Neural crest cell (in vitro differentiated cells): Measurements from ENCODE around the gene SFMBT1. TPM values are rescaled to one million over a fixed set of nuclear protein-coding genes. Genes with fewer than 3 reads are reported as not detected.
A peak's percentile ranks its signal among the peaks of the same experiment; 100 is the strongest.

Source experiments
- DNase-seq: peaks from one replicate; pipeline ENCODE4 v3.0.0; 2021; ENCODE audit warnings: low read depth, mixed read lengths, low spot score
- H3K27ac Mint-ChIP-seq: one replicate; pipeline ENCODE4 v1.8.0; 2021; ENCODE audit warnings: mild to moderate bottlenecking, mixed read lengths; ENCODE audit not compliant: unreplicated experiment
- H3K27me3 Mint-ChIP-seq: 2 replicates; pipeline ENCODE4 v1.8.0; 2021; ENCODE audit warnings: low read depth, mild to moderate bottlenecking, mixed read lengths
- H3K36me3 Mint-ChIP-seq: 2 replicates; pipeline ENCODE4 v1.8.0; 2021; ENCODE audit warnings: low read depth, mild to moderate bottlenecking, mixed read lengths
- H3K4me1 Mint-ChIP-seq: 2 replicates; pipeline ENCODE4 v1.8.0; 2021; ENCODE audit warnings: mixed read lengths
- H3K4me3 Mint-ChIP-seq: one replicate; pipeline ENCODE4 v1.8.0; 2021; ENCODE audit warnings: mild to moderate bottlenecking, mixed read lengths
- H3K9me3 Mint-ChIP-seq: 2 replicates; pipeline ENCODE4 v1.8.0; 2021; ENCODE audit warnings: mixed read lengths
- long read RNA-seq: library from polyadenylated mRNA; unstranded; transcript quantifications from one replicate; pipeline ENCODE4 v2.0.0, GENCODE V29; 2020
- total RNA-seq: library from RNA; stranded (reverse); gene quantifications from 2 replicates; pipeline ENCODE4 v1.2.1, GENCODE V29; 2021
- TF ChIP-seq, protein P1 (sequence below): fragments of 200-600 bp; sonication (generic); conservative IDR thresholded peaks from 2 replicates; pipeline ENCODE4 v1.5.0; 2021; ENCODE audit warnings: antibody characterized with exemption, mild to moderate bottlenecking

SFMBT1 gene
- total RNA-seq = 19.8 and 20.6 TPM in 2 replicates
- long read RNA-seq, full-length matches to known transcripts = 1 of 43 reads
- long read RNA-seq, partial matches to known transcripts = 33 of 43 reads
- long read RNA-seq, other reads (novel, unspliced or antisense) = 9 of 43 reads

DNA sequence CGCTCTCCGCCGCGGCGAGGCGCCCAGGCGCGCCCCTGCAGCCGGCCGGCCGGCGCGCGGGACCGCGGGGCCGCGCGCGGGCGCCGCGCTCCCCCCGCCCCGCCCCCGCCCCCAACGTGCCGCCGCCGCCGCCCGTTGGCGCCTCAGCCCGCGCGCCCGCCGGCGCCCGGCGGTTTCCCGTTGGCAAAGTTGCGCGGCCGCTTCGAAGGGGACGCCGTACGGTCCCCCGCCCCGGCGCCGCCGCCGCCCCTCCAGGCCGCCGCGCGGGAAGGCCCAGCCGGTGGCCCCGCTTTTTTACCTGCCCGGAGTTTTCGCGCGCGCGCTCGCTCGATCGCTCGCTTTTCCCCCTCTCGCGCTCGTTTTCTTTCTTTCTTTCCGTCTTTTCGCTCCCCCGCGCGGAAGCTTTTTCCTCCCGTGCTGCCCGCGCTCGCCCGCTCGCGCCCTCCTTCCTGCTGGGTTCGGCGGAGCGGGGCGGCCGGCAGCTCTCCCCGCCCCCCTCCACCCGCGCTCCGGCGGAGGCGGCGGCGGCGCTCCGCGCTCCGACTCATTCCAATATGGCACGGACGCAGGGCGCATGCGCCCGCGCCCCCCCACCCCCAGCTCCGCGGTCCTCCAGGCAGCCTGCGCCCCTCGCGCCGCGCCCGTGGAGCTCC lies at the start of gene SFMBT1:
TSS of gene SFMBT1 (minus strand) at position 556 of the 653 bp plus-strand sequence. CDS start 76,945 bp downstream, outside the sequence.
- Mint-ChIP-seq H3K27me3 (peaks cover 33% of the 10 kb centered on the region), H3K4me3 (peak within 1 kb of the TSS; percentile 95), H3K27ac (peak within 1 kb of the TSS; percentile 82), H3K36me3 (no peaks in the 10 kb centered on the region), H3K4me1 (peaks cover 25% of the 10 kb centered on the region), H3K9me3 (no peaks in the 10 kb centered on the region)
- DNase-seq = peak; percentile 43
- TF ChIP-seq, protein P1, sequence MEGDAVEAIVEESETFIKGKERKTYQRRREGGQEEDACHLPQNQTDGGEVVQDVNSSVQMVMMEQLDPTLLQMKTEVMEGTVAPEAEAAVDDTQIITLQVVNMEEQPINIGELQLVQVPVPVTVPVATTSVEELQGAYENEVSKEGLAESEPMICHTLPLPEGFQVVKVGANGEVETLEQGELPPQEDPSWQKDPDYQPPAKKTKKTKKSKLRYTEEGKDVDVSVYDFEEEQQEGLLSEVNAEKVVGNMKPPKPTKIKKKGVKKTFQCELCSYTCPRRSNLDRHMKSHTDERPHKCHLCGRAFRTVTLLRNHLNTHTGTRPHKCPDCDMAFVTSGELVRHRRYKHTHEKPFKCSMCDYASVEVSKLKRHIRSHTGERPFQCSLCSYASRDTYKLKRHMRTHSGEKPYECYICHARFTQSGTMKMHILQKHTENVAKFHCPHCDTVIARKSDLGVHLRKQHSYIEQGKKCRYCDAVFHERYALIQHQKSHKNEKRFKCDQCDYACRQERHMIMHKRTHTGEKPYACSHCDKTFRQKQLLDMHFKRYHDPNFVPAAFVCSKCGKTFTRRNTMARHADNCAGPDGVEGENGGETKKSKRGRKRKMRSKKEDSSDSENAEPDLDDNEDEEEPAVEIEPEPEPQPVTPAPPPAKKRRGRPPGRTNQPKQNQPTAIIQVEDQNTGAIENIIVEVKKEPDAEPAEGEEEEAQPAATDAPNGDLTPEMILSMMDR = no peak

DNA sequence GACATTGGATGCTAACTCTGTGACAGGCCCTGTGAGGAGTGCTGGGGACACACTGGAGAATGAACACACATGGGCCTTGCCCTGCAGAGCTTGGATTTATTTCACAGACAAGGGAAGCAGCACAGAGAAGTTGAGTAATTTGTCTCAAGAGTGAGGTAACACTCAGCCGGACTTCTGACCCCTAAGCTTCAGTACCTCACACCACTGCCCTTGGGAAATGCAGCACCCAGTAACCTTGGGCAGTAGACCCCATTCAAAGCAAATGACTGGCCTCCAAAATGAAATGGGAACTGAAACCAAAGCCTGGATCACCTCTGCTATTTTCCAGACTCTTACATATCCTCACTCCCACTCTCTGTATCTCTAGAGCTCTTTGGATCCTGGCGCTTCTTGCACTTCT lies 47.1 kb upstream of the SFMBT1 start:
- TF ChIP-seq, protein P1 = no peak
- H3K4me3 Mint-ChIP-seq = no peak overlapping the region
- H3K9me3 Mint-ChIP-seq = no peaks in the 10 kb centered on the region
- H3K27me3 Mint-ChIP-seq = no peaks in the 10 kb centered on the region
- no peak overlapping the region for H3K27ac Mint-ChIP-seq
- no peak for DNase-seq
- no peaks in the 10 kb centered on the region for H3K36me3 Mint-ChIP-seq
- H3K4me1 Mint-ChIP-seq = no peaks in the 10 kb centered on the region

GRCh38 chr3:53092216-53092615 lies 46.3 kb upstream of the SFMBT1 start:
- Mint-ChIP-seq H3K36me3 (no peaks in the 10 kb centered on the region), H3K27me3 (no peaks in the 10 kb centered on the region), H3K4me1 (no peaks in the 10 kb centered on the region), H3K9me3 (no peaks in the 10 kb centered on the region), H3K27ac (no peak overlapping the region), H3K4me3 (no peak overlapping the region)
- TF ChIP-seq, protein P1 = no peak
- no peak for DNase-seq

DNA sequence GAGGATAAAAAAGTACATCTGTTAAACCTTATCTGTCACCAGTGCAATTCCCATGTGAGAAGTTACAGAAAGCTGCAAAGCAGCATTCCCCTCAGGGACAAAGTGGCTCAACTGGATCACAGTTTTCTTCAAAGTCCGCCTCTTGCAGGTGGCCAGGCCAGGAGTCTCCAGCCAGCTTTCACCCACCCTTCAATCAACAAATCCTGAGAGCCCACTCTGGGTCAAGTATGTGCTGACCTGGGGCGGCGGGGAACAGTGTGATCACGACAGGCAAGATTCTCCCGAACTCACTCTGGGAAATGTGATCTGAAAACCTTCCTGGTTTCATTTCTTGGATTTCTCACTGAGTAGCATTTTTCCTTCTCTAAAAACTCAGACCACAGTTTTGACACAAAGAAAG lies 45.1 kb upstream of the SFMBT1 start:
- no peak for DNase-seq
- no peak overlapping the region for H3K4me3 Mint-ChIP-seq
- H3K27ac Mint-ChIP-seq = no peak overlapping the region
- no peaks in the 10 kb centered on the region for H3K27me3 Mint-ChIP-seq
- no peaks in the 10 kb centered on the region for H3K4me1 Mint-ChIP-seq
- TF ChIP-seq, protein P1 = no peak
- no peaks in the 10 kb centered on the region for H3K36me3 Mint-ChIP-seq
- no peaks in the 10 kb centered on the region for H3K9me3 Mint-ChIP-seq

DNA sequence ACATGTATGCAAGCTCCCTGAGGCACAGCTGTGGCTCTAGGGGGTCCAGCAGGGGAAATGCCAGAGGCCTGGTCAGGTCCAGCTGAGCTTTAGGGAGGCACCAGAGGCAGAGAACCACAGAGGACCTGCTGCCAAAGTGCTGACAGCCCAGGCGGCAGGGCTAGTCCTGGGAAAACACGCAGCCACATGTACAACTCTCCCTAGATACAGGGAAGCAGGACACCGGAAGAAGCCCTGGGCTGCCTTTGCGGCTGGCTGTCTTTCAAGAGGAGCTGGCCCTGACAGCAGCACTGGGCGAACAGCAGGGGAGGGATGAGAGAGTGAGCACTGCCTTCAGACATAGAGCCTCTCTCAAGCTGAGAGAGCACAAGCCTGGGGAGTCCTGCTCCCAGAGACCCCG lies 43.6 kb upstream of the SFMBT1 start:
- no peaks in the 10 kb centered on the region for H3K27me3 Mint-ChIP-seq
- H3K9me3 Mint-ChIP-seq = no peaks in the 10 kb centered on the region
- TF ChIP-seq, protein P1 = no peak
- no peak for DNase-seq
- H3K4me1 Mint-ChIP-seq = no peaks in the 10 kb centered on the region
- H3K4me3 Mint-ChIP-seq = no peak overlapping the region
- no peak overlapping the region for H3K27ac Mint-ChIP-seq
- H3K36me3 Mint-ChIP-seq = no peaks in the 10 kb centered on the region
